SK-N-MC (cell line): ENCODE measurements around the gene SMYD3.

ENCODE experiments used
- DNase-seq: peaks from one replicate; pipeline ENCODE4 v3.0.0-alpha.2; 2011; ENCODE audit warnings: low read depth, low spot score
- H3K27ac ChIP-seq: fragments of 200-600 bp; sonication (generic); 2 replicates; pipeline ENCODE4 v1.5.1; 2016; ENCODE audit warnings: mixed run types
- H3K36me3 ChIP-seq: fragments of 200-600 bp; sonication (generic); 2 replicates; pipeline ENCODE4 v1.6.1; 2017; ENCODE audit warnings: antibody characterized with exemption, low read length, mixed read lengths; ENCODE audit not compliant: insufficient read depth
- H3K4me3 ChIP-seq: fragments of 200-600 bp; sonication (generic); 2 replicates; pipeline ENCODE4 v1.5.1; 2016
- H3K9ac ChIP-seq: fragments of 200-600 bp; sonication (generic); 2 replicates; pipeline ENCODE4 v1.8.0; 2017; ENCODE audit warnings: mixed run types, mixed read lengths; ENCODE audit not compliant: insufficient read length
- H3K9me3 ChIP-seq: fragments of 200-600 bp; sonication (generic); 2 replicates; pipeline ENCODE4 v1.6.1; 2017; ENCODE audit warnings: low read depth, mild to moderate bottlenecking, antibody characterized with exemption, low read length, moderate library complexity, mixed read lengths
- EZH2 ChIP-seq: fragments of 200-600 bp; sonication (generic); IDR thresholded peaks from one replicate; pipeline ENCODE4 v1.6.1; 2017; ENCODE audit warnings: antibody characterized with exemption
- FOXP2 ChIP-seq: optimal IDR thresholded peaks from 2 replicates; pipeline ENCODE3; 2011; ENCODE audit warnings: mild to moderate bottlenecking, moderate library complexity; ENCODE audit not compliant: insufficient read depth; ENCODE audit errors: extremely low read length, control extremely low read depth
- POLR2AphosphoS5 ChIP-seq: IDR thresholded peaks from 2 replicates; pipeline ENCODE4 v1.6.1; 2012; ENCODE audit warnings: mild to moderate bottlenecking, low read depth, low read length, borderline replicate concordance

SMYD3 gene

GRCh38 chr1:246208105-246208504 lies 299.0 kb downstream of the SMYD3 start:
- H3K4me3 ChIP-seq: no peak overlapping the region
- DNase-seq: no peak
- no peak overlapping the region for H3K27ac ChIP-seq
- H3K9ac ChIP-seq: no peak overlapping the region
- TF ChIP-seq FOXP2: no peak
- TF ChIP-seq EZH2: no peak
- TF ChIP-seq POLR2AphosphoS5: no peak
- H3K9me3 ChIP-seq: no peaks in the 10 kb centered on the region
- no peaks in the 10 kb centered on the region for H3K36me3 ChIP-seq

GRCh38 chr1:246203180-246203579 lies 303.9 kb downstream of the SMYD3 start:
- H3K9ac ChIP-seq: no peak overlapping the region
- TF ChIP-seq POLR2AphosphoS5 (no peak), EZH2 (no peak), FOXP2 (no peak)
- no peaks in the 10 kb centered on the region for H3K9me3 ChIP-seq
- H3K27ac ChIP-seq: no peak overlapping the region
- no peak for DNase-seq
- no peaks in the 10 kb centered on the region for H3K36me3 ChIP-seq
- H3K4me3 ChIP-seq: no peak overlapping the region

DNA sequence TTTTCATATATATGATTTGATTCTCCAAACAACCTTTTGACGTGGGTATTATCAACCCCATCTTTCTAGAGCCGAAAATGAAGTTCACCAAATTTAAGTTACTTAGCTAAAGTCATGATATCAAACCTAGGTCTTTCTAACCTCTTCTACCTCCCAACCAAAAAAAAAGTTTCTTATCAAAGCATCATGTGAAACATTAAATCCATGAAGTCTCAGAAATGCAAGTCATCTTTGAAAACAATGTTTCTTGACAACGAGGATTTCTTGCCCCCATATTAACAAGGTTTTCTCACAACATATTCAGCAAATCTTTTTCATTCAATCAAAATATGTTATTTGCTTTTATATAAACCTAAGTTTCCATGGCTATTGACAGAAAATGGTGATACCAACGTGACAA lies 306.3 kb downstream of the SMYD3 start:
- DNase-seq: no peak
- H3K27ac ChIP-seq: no peak overlapping the region
- TF ChIP-seq POLR2AphosphoS5: no peak
- TF ChIP-seq EZH2: no peak
- TF ChIP-seq FOXP2: no peak

DNA sequence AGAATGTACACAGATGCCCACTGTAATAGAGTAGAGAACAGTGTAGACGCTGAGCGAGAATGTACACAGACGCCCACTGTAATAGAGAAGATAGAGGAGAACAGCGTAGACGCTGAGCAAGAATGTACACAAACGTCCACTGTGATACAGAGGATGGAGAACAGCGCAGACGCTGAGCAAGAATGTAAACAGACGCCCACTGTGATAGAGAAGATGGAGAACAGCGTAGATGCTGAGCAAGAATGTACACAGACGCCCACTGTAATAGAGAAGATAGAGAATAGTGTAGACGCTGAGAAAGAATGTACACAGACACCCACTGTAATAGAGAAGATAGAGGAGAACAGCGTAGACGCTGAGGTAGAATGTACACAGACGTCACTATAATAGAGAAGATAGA lies 306.9 kb downstream of the SMYD3 start:
- DNase-seq: no peak
- TF ChIP-seq EZH2 (no peak), FOXP2 (no peak), POLR2AphosphoS5 (no peak)
- Histone ChIP-seq H3K9ac (no peak overlapping the region), H3K4me3 (no peak overlapping the region), H3K9me3 (no peaks in the 10 kb centered on the region), H3K36me3 (no peaks in the 10 kb centered on the region), H3K27ac (no peak overlapping the region)

More for the DNA sequence above, 306.3 kb downstream of the SMYD3 start:
- H3K36me3 ChIP-seq: no peaks in the 10 kb centered on the region
- H3K4me3 ChIP-seq: no peak overlapping the region
- no peak overlapping the region for H3K9ac ChIP-seq
- no peaks in the 10 kb centered on the region for H3K9me3 ChIP-seq

DNA sequence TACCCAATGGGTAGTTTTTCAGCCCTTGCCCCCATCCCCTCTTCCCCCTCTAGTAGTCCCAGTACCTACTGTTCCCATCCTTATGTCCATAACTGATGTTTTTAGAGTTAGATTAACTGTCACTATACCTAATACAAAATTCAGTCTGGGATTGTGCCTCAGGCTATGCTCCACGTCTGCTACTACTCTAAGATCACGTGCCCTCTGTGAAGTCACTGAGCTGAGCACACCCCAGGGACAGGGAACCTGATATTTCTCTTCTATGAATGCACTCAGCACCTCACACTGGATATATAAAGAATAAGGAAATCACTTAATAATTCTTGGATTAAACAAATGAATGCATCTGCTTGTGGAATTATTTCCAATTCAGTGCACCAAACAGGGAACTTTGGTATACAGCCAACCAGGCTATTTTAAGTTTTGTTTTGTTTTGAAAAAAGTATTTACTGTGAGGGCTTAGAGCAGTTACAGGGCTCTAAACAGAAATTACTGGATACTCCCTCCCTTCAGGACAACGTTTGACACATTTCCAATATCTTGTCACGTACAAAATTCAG lies 307.9 kb downstream of the SMYD3 start:
- no peak overlapping the region for H3K9ac ChIP-seq
- H3K9me3 ChIP-seq: no peaks in the 10 kb centered on the region
- no peaks in the 10 kb centered on the region for H3K36me3 ChIP-seq
- H3K27ac ChIP-seq: peak overlapping the region; percentile 81; the same call in 1 of the 2 replicates
- TF ChIP-seq POLR2AphosphoS5 (no peak), FOXP2 (no peak), EZH2 (no peak)
- peak; percentile 85 for DNase-seq
- H3K4me3 ChIP-seq: peak overlapping the region; percentile 62

GRCh38 chr1:246198115-246198816 lies 308.8 kb downstream of the SMYD3 start:
- Histone ChIP-seq H3K4me3 (peak overlapping the region; percentile 62), H3K27ac (peak overlapping the region; percentile 81), H3K9me3 (no peaks in the 10 kb centered on the region), H3K36me3 (no peaks in the 10 kb centered on the region), H3K9ac (no peak overlapping the region)
- DNase-seq: peak; percentile 75
- peak; percentile 15; the same call in 1 of the 2 replicates for TF ChIP-seq POLR2AphosphoS5
- no peak for TF ChIP-seq FOXP2

DNA sequence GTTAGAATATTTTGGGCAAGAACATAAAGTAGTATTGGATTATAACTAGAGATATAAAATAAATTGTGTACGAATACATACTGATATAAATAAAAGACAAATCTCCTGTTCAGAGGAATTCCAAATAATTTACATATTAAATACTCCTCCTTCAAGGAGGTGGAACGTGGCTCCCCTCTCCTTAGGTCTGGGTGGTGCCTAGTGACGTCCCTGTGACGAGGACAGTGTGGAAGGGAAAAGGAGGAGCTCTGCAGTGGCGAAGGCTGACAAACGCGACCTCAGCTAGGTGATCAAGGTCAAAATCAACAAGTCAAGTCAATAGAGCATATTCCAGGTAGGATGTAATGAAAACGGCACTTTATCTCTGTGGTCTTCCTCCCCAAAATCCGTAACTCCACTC lies 310.0 kb downstream of the SMYD3 start:
- no peaks in the 10 kb centered on the region for H3K9me3 ChIP-seq
- H3K36me3 ChIP-seq: no peaks in the 10 kb centered on the region
- no peak overlapping the region for H3K27ac ChIP-seq
- no peak overlapping the region for H3K9ac ChIP-seq
- TF ChIP-seq FOXP2 (no peak), POLR2AphosphoS5 (no peak), EZH2 (no peak)
- H3K4me3 ChIP-seq: no peak overlapping the region
- no peak for DNase-seq

GRCh38 chr1:246195296-246195695 lies 311.8 kb downstream of the SMYD3 start:
- TF ChIP-seq POLR2AphosphoS5 (no peak), FOXP2 (no peak), EZH2 (no peak)
- Histone ChIP-seq H3K9ac (no peak overlapping the region), H3K4me3 (no peak overlapping the region), H3K9me3 (no peaks in the 10 kb centered on the region), H3K27ac (no peak overlapping the region), H3K36me3 (no peaks in the 10 kb centered on the region)
- no peak for DNase-seq
